WTC11 (cell line): ENCODE data around the gene PINK1. TPM values are rescaled to one million over a fixed set of nuclear protein-coding genes. Genes with fewer than 3 reads are reported as not detected.

ENCODE experiments used
- ATAC-seq: fragments of 200-7000 bp; cut with Tn5 transposase; 2 replicates; pipeline ENCODE4 v1.10.0; 2021; ENCODE audit warnings: mild to moderate bottlenecking, moderate library complexity
- CTCF ChIA-PET: fragments of 300-600 bp; sonication (Branson Sonifier 250); formaldehyde crosslinking; loops from one replicate; lab custom pipeline; 2021; ENCODE audit warnings: antibody characterized with exemption; lab: Charles Lee
- POLR2A ChIA-PET: fragments of 350-600 bp; sonication (Branson Sonifier 250); formaldehyde crosslinking; loops from one replicate; lab custom pipeline; 2021; ENCODE audit warnings: antibody characterized with exemption; lab: Charles Lee
- DNase-seq: peaks from one replicate; pipeline ENCODE4 v3.0.0; 2021; ENCODE audit warnings: low spot score
- H3K27ac Mint-ChIP-seq: 2 replicates; pipeline ENCODE4 v1.8.0; 2021; ENCODE audit warnings: mixed read lengths
- H3K27me3 Mint-ChIP-seq: 2 replicates; pipeline ENCODE4 v1.8.0; 2021; ENCODE audit warnings: low read depth, mild to moderate bottlenecking, moderate library complexity, mixed read lengths
- H3K36me3 Mint-ChIP-seq: 2 replicates; pipeline ENCODE4 v1.8.0; 2021; ENCODE audit warnings: mixed read lengths
- H3K4me1 Mint-ChIP-seq: 2 replicates; pipeline ENCODE4 v1.8.0; 2022; ENCODE audit warnings: mixed read lengths
- H3K4me3 Mint-ChIP-seq: 2 replicates; pipeline ENCODE4 v1.8.0; 2021; ENCODE audit warnings: mild to moderate bottlenecking, moderate library complexity, mixed read lengths
- H3K9me3 Mint-ChIP-seq: 2 replicates; pipeline ENCODE4 v1.8.0; 2021; ENCODE audit warnings: mixed read lengths
- AR ChIP-seq: fragments of 250-450 bp; sonication (Bioruptor Pico); IDR thresholded peaks from 2 replicates; pipeline ENCODE4 v1.9.0; 2021; ENCODE audit warnings: mild to moderate bottlenecking
- ATF1 ChIP-seq: sonication (generic); formaldehyde crosslinking; IDR thresholded peaks from 2 replicates; pipeline ENCODE4 v1.8.1; 2023; ENCODE audit warnings: mild to moderate bottlenecking, moderate library complexity, missing genetic modification reagents
- ATF2 ChIP-seq: sonication (generic); formaldehyde crosslinking; IDR thresholded peaks from 2 replicates; pipeline ENCODE4 v1.8.1; 2022; ENCODE audit warnings: low read depth, missing genetic modification reagents, borderline replicate concordance
- CREM ChIP-seq: sonication (generic); formaldehyde crosslinking; IDR thresholded peaks from 2 replicates; pipeline ENCODE4 v1.8.1; 2022; ENCODE audit warnings: mild to moderate bottlenecking, missing genetic modification reagents, moderate library complexity
- ELF4 ChIP-seq: sonication (generic); formaldehyde crosslinking; IDR thresholded peaks from 2 replicates; pipeline ENCODE4 v1.8.1; 2022; ENCODE audit warnings: low read depth, mild to moderate bottlenecking, moderate library complexity, missing genetic modification reagents
- EMX1 ChIP-seq: fragments of 250-450 bp; sonication (Bioruptor Pico); IDR thresholded peaks from 2 replicates; pipeline ENCODE4 v1.8.0; 2021; ENCODE audit warnings: mild to moderate bottlenecking
- ESRRA ChIP-seq: sonication (generic); formaldehyde crosslinking; IDR thresholded peaks from 2 replicates; pipeline ENCODE4 v1.8.1; 2022; ENCODE audit warnings: mild to moderate bottlenecking, missing genetic modification reagents, borderline replicate concordance
- ETV6 ChIP-seq: sonication (generic); formaldehyde crosslinking; IDR thresholded peaks from 2 replicates; pipeline ENCODE4 v1.8.1; 2022; ENCODE audit warnings: mild to moderate bottlenecking, missing genetic modification reagents
- FOXK1 ChIP-seq: sonication (generic); formaldehyde crosslinking; IDR thresholded peaks from 2 replicates; pipeline ENCODE4 v1.8.0; 2022; ENCODE audit warnings: mild to moderate bottlenecking, moderate library complexity, missing genetic modification reagents
- IRF1 ChIP-seq: sonication (generic); formaldehyde crosslinking; IDR thresholded peaks from 2 replicates; pipeline ENCODE4 v1.8.0; 2023; ENCODE audit warnings: missing genetic modification reagents
- KAT7 ChIP-seq: sonication (generic); formaldehyde crosslinking; IDR thresholded peaks from 2 replicates; pipeline ENCODE4 v1.8.1; 2023; ENCODE audit warnings: missing genetic modification reagents, mild to moderate bottlenecking, borderline replicate concordance
- MYBL2 ChIP-seq: sonication (generic); formaldehyde crosslinking; IDR thresholded peaks from 2 replicates; pipeline ENCODE4 v1.8.1; 2023; ENCODE audit warnings: mild to moderate bottlenecking, moderate library complexity, missing genetic modification reagents
- NFYB ChIP-seq: sonication (generic); formaldehyde crosslinking; conservative IDR thresholded peaks from 2 replicates; pipeline ENCODE4 v1.8.0; 2022; ENCODE audit warnings: low read depth, missing genetic modification reagents
- NR1H2 ChIP-seq: sonication (generic); formaldehyde crosslinking; IDR thresholded peaks from 2 replicates; pipeline ENCODE4 v1.9.0; 2021; ENCODE audit warnings: mild to moderate bottlenecking, moderate library complexity, missing genetic modification reagents
- OVOL2 ChIP-seq: fragments of 250-450 bp; sonication (Bioruptor Pico); IDR thresholded peaks from 2 replicates; pipeline ENCODE4 v1.9.0; 2021; ENCODE audit warnings: mild to moderate bottlenecking, borderline replicate concordance
- PRRX2 ChIP-seq: fragments of 250-450 bp; sonication (Bioruptor Pico); IDR thresholded peaks from 2 replicates; pipeline ENCODE4 v1.8.0; 2021; ENCODE audit warnings: mild to moderate bottlenecking
- RORB ChIP-seq: fragments of 250-450 bp; sonication (Bioruptor Pico); IDR thresholded peaks from 2 replicates; pipeline ENCODE4 v1.9.0; 2021; ENCODE audit warnings: mild to moderate bottlenecking
- SMAD3 ChIP-seq: sonication (generic); formaldehyde crosslinking; IDR thresholded peaks from 2 replicates; pipeline ENCODE4 v1.8.0; 2022; ENCODE audit warnings: missing genetic modification reagents, mild to moderate bottlenecking, borderline replicate concordance
- SOX15 ChIP-seq: fragments of 250-450 bp; sonication (Bioruptor Pico); IDR thresholded peaks from 2 replicates; pipeline ENCODE4 v1.9.0; 2021; ENCODE audit warnings: mild to moderate bottlenecking
- SP1 ChIP-seq: sonication (generic); formaldehyde crosslinking; conservative IDR thresholded peaks from 2 replicates; pipeline ENCODE4 v1.8.1; 2022; ENCODE audit warnings: missing genetic modification reagents
- TCF7 ChIP-seq: sonication (generic); formaldehyde crosslinking; IDR thresholded peaks from 2 replicates; pipeline ENCODE4 v1.8.0; 2022; ENCODE audit warnings: mild to moderate bottlenecking, low read depth, missing genetic modification reagents, moderate library complexity
- TEAD1 ChIP-seq: sonication (generic); formaldehyde crosslinking; IDR thresholded peaks from 2 replicates; pipeline ENCODE4 v1.8.0; 2022; ENCODE audit warnings: mild to moderate bottlenecking, missing genetic modification reagents
- ZNF232 ChIP-seq: sonication (generic); formaldehyde crosslinking; IDR thresholded peaks from 2 replicates; pipeline ENCODE4 v1.8.0; 2022; ENCODE audit warnings: mild to moderate bottlenecking, missing genetic modification reagents
- ZNF671 ChIP-seq: fragments of 250-450 bp; sonication (Bioruptor Pico); IDR thresholded peaks from 2 replicates; pipeline ENCODE4 v1.8.0; 2021; ENCODE audit warnings: mild to moderate bottlenecking
- ZSCAN18 ChIP-seq: fragments of 250-450 bp; sonication (Bioruptor Pico); IDR thresholded peaks from 2 replicates; pipeline ENCODE4 v2.1.2; 2022; ENCODE audit warnings: mild to moderate bottlenecking, moderate library complexity
- total RNA-seq: library from RNA; stranded (reverse); gene quantifications from 3 replicates; pipeline ENCODE4 v1.2.3, GENCODE V29; 2021
- TF ChIP-seq, protein P1 (sequence below): sonication (generic); formaldehyde crosslinking; IDR thresholded peaks from 2 replicates; pipeline ENCODE4 v1.8.0; 2022; ENCODE audit warnings: mild to moderate bottlenecking, missing genetic modification reagents
- TF ChIP-seq, protein P2 (sequence below): sonication (generic); formaldehyde crosslinking; conservative IDR thresholded peaks from 2 replicates; pipeline ENCODE4 v1.8.1; 2022; ENCODE audit warnings: mild to moderate bottlenecking, missing genetic modification reagents
- TF ChIP-seq, protein P3 (sequence below): sonication (generic); formaldehyde crosslinking; IDR thresholded peaks from 2 replicates; pipeline ENCODE4 v1.8.0; 2022; ENCODE audit warnings: missing genetic modification reagents

Gene PINK1
- total RNA-seq, 1 experiment from 2014 or later = 47.7 TPM

GRCh38 chr1:20645414-20645813, 12.2 kb downstream of the PINK1 start:
- TF ChIP-seq KAT7 (CRISPR knock-in tag) (no peak), RORB (CRISPR knock-in tag) (no peak), PRRX2 (CRISPR knock-in tag) (no peak), IRF1 (no peak), EMX1 (no peak), ETV6 (CRISPR knock-in tag) (no peak), OVOL2 (no peak), SP1 (CRISPR knock-in tag) (no peak), CREM (CRISPR knock-in tag) (no peak), ESRRA (CRISPR knock-in tag) (no peak), SOX15 (CRISPR knock-in tag) (no peak), NR1H2 (no peak), SMAD3 (no peak), ELF4 (no peak), MYBL2 (CRISPR knock-in tag) (no peak), TEAD1 (CRISPR knock-in tag) (no peak)
- TF ChIP-seq, protein P1, sequence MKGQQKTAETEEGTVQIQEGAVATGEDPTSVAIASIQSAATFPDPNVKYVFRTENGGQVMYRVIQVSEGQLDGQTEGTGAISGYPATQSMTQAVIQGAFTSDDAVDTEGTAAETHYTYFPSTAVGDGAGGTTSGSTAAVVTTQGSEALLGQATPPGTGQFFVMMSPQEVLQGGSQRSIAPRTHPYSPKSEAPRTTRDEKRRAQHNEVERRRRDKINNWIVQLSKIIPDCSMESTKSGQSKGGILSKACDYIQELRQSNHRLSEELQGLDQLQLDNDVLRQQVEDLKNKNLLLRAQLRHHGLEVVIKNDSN (CRISPR knock-in tag) = no peak
- TF ChIP-seq, protein P2, sequence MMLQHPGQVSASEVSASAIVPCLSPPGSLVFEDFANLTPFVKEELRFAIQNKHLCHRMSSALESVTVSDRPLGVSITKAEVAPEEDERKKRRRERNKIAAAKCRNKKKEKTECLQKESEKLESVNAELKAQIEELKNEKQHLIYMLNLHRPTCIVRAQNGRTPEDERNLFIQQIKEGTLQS (CRISPR knock-in tag) = no peak
- TF ChIP-seq, protein P3, sequence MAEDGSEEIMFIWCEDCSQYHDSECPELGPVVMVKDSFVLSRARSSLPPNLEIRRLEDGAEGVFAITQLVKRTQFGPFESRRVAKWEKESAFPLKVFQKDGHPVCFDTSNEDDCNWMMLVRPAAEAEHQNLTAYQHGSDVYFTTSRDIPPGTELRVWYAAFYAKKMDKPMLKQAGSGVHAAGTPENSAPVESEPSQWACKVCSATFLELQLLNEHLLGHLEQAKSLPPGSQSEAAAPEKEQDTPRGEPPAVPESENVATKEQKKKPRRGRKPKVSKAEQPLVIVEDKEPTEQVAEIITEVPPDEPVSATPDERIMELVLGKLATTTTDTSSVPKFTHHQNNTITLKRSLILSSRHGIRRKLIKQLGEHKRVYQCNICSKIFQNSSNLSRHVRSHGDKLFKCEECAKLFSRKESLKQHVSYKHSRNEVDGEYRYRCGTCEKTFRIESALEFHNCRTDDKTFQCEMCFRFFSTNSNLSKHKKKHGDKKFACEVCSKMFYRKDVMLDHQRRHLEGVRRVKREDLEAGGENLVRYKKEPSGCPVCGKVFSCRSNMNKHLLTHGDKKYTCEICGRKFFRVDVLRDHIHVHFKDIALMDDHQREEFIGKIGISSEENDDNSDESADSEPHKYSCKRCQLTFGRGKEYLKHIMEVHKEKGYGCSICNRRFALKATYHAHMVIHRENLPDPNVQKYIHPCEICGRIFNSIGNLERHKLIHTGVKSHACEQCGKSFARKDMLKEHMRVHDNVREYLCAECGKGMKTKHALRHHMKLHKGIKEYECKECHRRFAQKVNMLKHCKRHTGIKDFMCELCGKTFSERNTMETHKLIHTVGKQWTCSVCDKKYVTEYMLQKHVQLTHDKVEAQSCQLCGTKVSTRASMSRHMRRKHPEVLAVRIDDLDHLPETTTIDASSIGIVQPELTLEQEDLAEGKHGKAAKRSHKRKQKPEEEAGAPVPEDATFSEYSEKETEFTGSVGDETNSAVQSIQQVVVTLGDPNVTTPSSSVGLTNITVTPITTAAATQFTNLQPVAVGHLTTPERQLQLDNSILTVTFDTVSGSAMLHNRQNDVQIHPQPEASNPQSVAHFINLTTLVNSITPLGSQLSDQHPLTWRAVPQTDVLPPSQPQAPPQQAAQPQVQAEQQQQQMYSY = no peak
- CTCF ChIA-PET = interaction anchor here (0.6 to 1.9 kb wide), 4 partner anchors 11 to 129 kb away, joined by 3 to 10 read pairs (median 8); no protein-coding TSS in a partner anchor
- no peak for DNase-seq
- POLR2A ChIA-PET = interaction anchor here (0.6 to 0.7 kb wide), 2 partner anchors 12 to 528 kb away, joined by 4 to 7 read pairs; no protein-coding TSS in a partner anchor
- peaks cover 20% of the 10 kb centered on the region for H3K36me3 Mint-ChIP-seq
- peaks cover 14% of the 10 kb centered on the region for H3K4me1 Mint-ChIP-seq
- H3K4me3 Mint-ChIP-seq = no peak overlapping the region
- ATAC-seq = peak; percentile 14; the same call in 1 of the 2 replicates
- no peaks in the 10 kb centered on the region for H3K9me3 Mint-ChIP-seq
- no peaks in the 10 kb centered on the region; the same call in 1 of the 2 replicates for H3K27me3 Mint-ChIP-seq
- no peak overlapping the region for H3K27ac Mint-ChIP-seq

- H3K36me3 Mint-ChIP-seq = peaks cover 45% of the 10 kb centered on the region
- ChIA-PET CTCF (no interaction called here), POLR2A (no interaction called here)
- ATAC-seq (no peak), DNase-seq (no peak)
- no peaks in the 10 kb centered on the region for H3K27me3 Mint-ChIP-seq
- H3K27ac Mint-ChIP-seq = peak overlapping the region; percentile 63; the same call in 1 of the 2 replicates
- H3K9me3 Mint-ChIP-seq = no peaks in the 10 kb centered on the region
- no peaks in the 10 kb centered on the region for H3K4me1 Mint-ChIP-seq
- no peak overlapping the region for H3K4me3 Mint-ChIP-seq
- no peak for TF ChIP-seq NFYB (CRISPR knock-in tag)
- no peak for TF ChIP-seq AR (CRISPR knock-in tag)
- TF ChIP-seq ZNF232 = no peak
- no peak for TF ChIP-seq ZSCAN18 (CRISPR knock-in tag)
- no peak for TF ChIP-seq TCF7 (CRISPR knock-in tag)
- TF ChIP-seq ATF2 (CRISPR knock-in tag) = no peak
- no peak for TF ChIP-seq ATF1
- no peak for TF ChIP-seq ZNF671 (CRISPR knock-in tag)
- no peak for TF ChIP-seq FOXK1 (CRISPR knock-in tag)
Measured at GRCh38 chr1:20648438-20648837, 15.2 kb downstream of the PINK1 start.
